GM11168 (cell line): ENCODE results near the gene KARS1.

Experiments
- in situ Hi-C: fragments of 300-500 bp; cut with MboI; formaldehyde crosslinking; loops from one replicate; pipeline ENCODE4 v1.12.0; 2022; ENCODE audit warnings: low sequenced_read_pairs; ENCODE audit not compliant: unreplicated experiment

KARS1 gene

GRCh38 chr16:75590920-75591843, 56.3 kb downstream of the KARS1 start:
- in situ Hi-C loops, result no loop called here

GRCh38 chr16:75589306-75589705, 58.2 kb downstream of the KARS1 start:
- in situ Hi-C loops, result no loop called here

GRCh38 chr16:75588716-75589115, 58.7 kb downstream of the KARS1 start:
- in situ Hi-C loops, result no loop called here

- in situ Hi-C loops, result no loop called here
Measured at GRCh38 chr16:75584108-75584507, 63.4 kb downstream of the KARS1 start.

- in situ Hi-C loops, result no loop called here
Measured at GRCh38 chr16:75579281-75579834, 68.1 kb downstream of the KARS1 start.

- in situ Hi-C loops, result no loop called here
Measured at GRCh38 chr16:75578725-75579124, 68.7 kb downstream of the KARS1 start.

- in situ Hi-C loops, result no loop called here
Measured at GRCh38 chr16:75578212-75578611, 69.3 kb downstream of the KARS1 start.
